HCT116 (cell line): ENCODE data around the gene GALM.

Experiments
- ATF3 ChIP-seq: IDR thresholded peaks from 2 replicates; pipeline ENCODE4 v1.6.1; 2012
- CTCF ChIP-seq, 3 experiments: fragments of 200-600 bp in 1 of 3; sonication (generic) in 1 of 3; IDR thresholded peaks in 2 of 3; conservative IDR thresholded peaks in 1 of 3; 2 replicates each; pipeline ENCODE4 v1.5.1; 2012 to 2017; ENCODE audit warnings: low read depth in 2 of 3, low read length in 2 of 3, antibody characterized with exemption in 1 of 3, borderline replicate concordance in 1 of 3, control low read depth in 1 of 3, mild to moderate bottlenecking in 1 of 3, mixed read lengths in 1 of 3, mixed run types in 1 of 3, moderate library complexity in 1 of 3; ENCODE audit not compliant: insufficient read depth in 1 of 3
- POLR2AphosphoS5 ChIP-seq: IDR thresholded peaks from 2 replicates; pipeline ENCODE4 v1.6.1; 2011; ENCODE audit warnings: mild to moderate bottlenecking, low read depth, low read length, moderate library complexity
- YY1 ChIP-seq: IDR thresholded peaks from 2 replicates; pipeline ENCODE4 v1.6.1; 2011; ENCODE audit warnings: low read length, low read depth, moderate library complexity, mild to moderate bottlenecking; ENCODE audit not compliant: insufficient replicate concordance; ENCODE audit errors: extremely low read depth
- ZBTB33 ChIP-seq: IDR thresholded peaks from 2 replicates; pipeline ENCODE4 v1.6.1; 2011; ENCODE audit warnings: mild to moderate bottlenecking, low read length, moderate library complexity; ENCODE audit not compliant: insufficient replicate concordance; ENCODE audit errors: extremely low read depth
- ZNF274 ChIP-seq: fragments of 200-500 bp; sonication (Bioruptor generic); IDR thresholded peaks from 2 replicates; pipeline ENCODE4 v1.6.1; 2014; ENCODE audit warnings: mild to moderate bottlenecking, low read depth, low read length, inconsistent platforms

GRCh38 chr2:38692636-38693318 is 26.9 kb downstream of the GALM start:
- TF ChIP-seq ZBTB33 (no peak), POLR2AphosphoS5 (no peak), CTCF (IDR thresholded peaks at IDR 0.05 in 2 of 3, conservative IDR thresholded peaks at IDR 0.05 in 1 of 3; ENCODE audit: borderline replicate concordance in 1 of 3, insufficient read depth in 1 of 3, low read depth in 2 of 3, low read length in 2 of 3) (no peak), ATF3 (no peak), YY1 (no peak), ZNF274 (no peak)
